Colonic mucosa (tissue), 4 donors: Measurements from ENCODE around the gene MACROD1. TPM values are rescaled to one million over a fixed set of nuclear protein-coding genes. Genes with fewer than 3 reads are reported as not detected.

Experiments
- DNase-seq: peaks from one replicate; pipeline ENCODE4 v3.0.0-alpha.2; 2020
- H3K27ac ChIP-seq: fragments of 200-600 bp; one replicate; pipeline ENCODE4 v1.8.0; 2021
- H3K27me3 ChIP-seq: fragments of 200-600 bp; one replicate; pipeline ENCODE4 v1.8.0; 2021
- H3K36me3 ChIP-seq: fragments of 200-600 bp; one replicate; pipeline ENCODE4 v1.8.0; 2021
- H3K4me1 ChIP-seq: fragments of 200-600 bp; one replicate; pipeline ENCODE4 v1.8.0; 2021; ENCODE audit warnings: mild to moderate bottlenecking
- H3K4me3 ChIP-seq: fragments of 200-600 bp; one replicate; pipeline ENCODE4 v1.8.0; 2021
- H3K9ac ChIP-seq, 2 donors: one replicate each; pipeline ENCODE4 v1.7.0; 2013; ENCODE audit warnings: control low read depth in 2 of 2, low read depth in 2 of 2, low read length in 2 of 2
- H3K9me3 ChIP-seq: fragments of 200-600 bp; one replicate; pipeline ENCODE4 v1.8.0; 2021
- intact Hi-C: fragments of 100-400 bp; cut with DNase I; formaldehyde crosslinking; loops from one replicate; pipeline ENCODE4 v1.14.1; 2022
- total RNA-seq, 2 donors: library from RNA; stranded (reverse); fragmentation: NEBNext Ultra II Directional in 1 of 2; extraction: Animal tissue kit (Norgen Biotek cat#: 25700) in 1 of 2; gene quantifications; one replicate each; pipeline ENCODE4 v1.2.1, GENCODE V29; 2021
- TF ChIP-seq, protein P1 (sequence below): fragments of 200-600 bp; IDR thresholded peaks from one replicate; pipeline ENCODE4 v1.8.0; 2022; ENCODE audit warnings: antibody characterized with exemption, mild to moderate bottlenecking
- donor health status: healthy.
- donor health status: DM: no; HTN: no; CAD: no.
- donor health status: DM: no; HTN: no; CAD: no.

The MACROD1 gene
- total RNA-seq, 2 donors from 2014 or later, result 18.6 to 22.9 TPM

DNA sequence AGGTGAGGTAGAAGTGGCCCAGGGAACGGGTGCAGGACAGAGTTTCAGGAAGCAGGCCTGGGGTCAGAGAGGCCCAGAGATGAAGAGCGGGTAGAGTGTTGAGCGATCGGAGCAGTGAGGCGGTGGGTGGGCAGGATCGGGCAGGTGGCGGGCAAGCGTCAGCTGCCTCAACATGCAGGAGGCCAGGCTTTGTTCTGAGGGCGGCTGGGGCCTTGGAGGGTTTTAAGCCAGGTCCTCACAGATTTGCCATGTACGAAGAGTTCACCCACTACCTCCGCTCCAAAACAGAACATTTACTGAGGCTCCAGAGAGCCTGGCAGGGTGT, 100.8 kb downstream of the MACROD1 start:
- Histone ChIP-seq H3K9ac (no peak overlapping the region), H3K4me3 (no peak overlapping the region), H3K27me3 (peaks cover 6% of the 10 kb centered on the region), H3K9me3 (no peaks in the 10 kb centered on the region), H3K27ac (no peak overlapping the region), H3K4me1 (no peaks in the 10 kb centered on the region), H3K36me3 (no peaks in the 10 kb centered on the region)
- TF ChIP-seq, protein P1, sequence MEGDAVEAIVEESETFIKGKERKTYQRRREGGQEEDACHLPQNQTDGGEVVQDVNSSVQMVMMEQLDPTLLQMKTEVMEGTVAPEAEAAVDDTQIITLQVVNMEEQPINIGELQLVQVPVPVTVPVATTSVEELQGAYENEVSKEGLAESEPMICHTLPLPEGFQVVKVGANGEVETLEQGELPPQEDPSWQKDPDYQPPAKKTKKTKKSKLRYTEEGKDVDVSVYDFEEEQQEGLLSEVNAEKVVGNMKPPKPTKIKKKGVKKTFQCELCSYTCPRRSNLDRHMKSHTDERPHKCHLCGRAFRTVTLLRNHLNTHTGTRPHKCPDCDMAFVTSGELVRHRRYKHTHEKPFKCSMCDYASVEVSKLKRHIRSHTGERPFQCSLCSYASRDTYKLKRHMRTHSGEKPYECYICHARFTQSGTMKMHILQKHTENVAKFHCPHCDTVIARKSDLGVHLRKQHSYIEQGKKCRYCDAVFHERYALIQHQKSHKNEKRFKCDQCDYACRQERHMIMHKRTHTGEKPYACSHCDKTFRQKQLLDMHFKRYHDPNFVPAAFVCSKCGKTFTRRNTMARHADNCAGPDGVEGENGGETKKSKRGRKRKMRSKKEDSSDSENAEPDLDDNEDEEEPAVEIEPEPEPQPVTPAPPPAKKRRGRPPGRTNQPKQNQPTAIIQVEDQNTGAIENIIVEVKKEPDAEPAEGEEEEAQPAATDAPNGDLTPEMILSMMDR, result no peak
- intact Hi-C loops, result no loop called here
- no peak for DNase-seq

DNA sequence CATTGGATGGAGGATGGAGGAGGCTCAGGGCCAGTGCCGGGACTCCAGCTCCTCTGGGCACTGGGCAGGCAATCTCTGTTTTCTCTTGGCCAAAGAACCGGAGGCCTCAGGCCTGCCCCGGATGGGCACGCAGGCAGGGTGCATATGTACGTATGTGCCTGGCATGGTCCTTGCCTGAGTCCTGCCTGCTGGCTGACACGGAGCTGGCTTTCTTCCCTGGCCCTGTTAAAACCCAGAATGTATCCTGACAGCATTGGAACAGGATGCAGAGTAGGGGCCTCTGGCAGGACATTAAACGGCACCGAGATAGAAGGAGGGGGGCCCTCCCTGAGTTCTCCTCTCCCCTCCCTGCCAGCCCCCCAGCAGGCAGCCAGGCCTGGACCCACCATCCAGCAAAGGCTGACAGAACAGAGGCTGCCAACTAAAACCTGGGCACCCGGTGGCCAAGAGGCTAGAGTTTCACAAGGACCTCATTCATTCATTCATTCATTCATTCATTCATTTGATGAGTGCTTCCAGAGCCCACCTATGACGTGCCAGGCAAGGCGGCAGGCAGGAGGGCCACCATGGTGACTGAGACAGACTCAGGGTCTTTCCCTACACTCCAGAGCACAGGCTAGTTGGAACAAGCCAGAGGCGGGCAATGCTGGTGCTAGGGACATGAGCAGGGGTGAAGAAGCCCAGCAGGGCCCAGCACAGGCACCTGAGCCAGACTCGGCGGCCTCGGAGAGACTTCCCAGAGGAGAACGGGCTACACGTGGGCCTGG, 101.4 kb downstream of the MACROD1 start:
- no peaks in the 10 kb centered on the region for H3K36me3 ChIP-seq
- TF ChIP-seq, protein P1, result no peak
- H3K27ac ChIP-seq, result no peak overlapping the region
- H3K4me1 ChIP-seq, result no peaks in the 10 kb centered on the region
- H3K9me3 ChIP-seq, result no peaks in the 10 kb centered on the region
- no peak overlapping the region for H3K9ac ChIP-seq
- no peak for DNase-seq
- H3K27me3 ChIP-seq, result peaks cover 6% of the 10 kb centered on the region
- H3K4me3 ChIP-seq, result no peak overlapping the region
- intact Hi-C loops, result no loop called here

DNA sequence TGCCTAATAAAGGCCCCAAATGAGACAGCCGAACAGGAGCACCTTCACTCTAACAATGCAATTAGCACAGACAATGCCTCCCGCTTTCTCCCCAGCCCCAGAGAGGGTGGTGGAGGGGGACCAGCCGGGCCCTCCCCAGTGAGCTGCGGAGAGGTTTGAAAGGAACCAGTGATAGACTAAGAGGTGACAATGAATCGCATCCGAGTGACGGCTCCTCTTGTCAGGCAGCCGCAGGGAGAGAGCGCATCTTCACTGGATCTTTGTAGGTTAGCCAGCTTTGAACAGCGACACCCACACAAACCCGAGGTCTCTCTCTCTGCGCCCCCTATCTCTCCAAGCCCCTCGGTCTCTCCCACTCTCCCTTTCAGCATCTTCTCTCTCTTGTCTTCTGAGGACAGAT, 102.1 kb downstream of the MACROD1 start:
- DNase-seq, result no peak
- no peaks in the 10 kb centered on the region for H3K4me1 ChIP-seq
- TF ChIP-seq, protein P1, result no peak
- no peak overlapping the region for H3K4me3 ChIP-seq
- no peaks in the 10 kb centered on the region for H3K9me3 ChIP-seq
- H3K27ac ChIP-seq, result no peak overlapping the region
- intact Hi-C loops, result no loop called here
- H3K36me3 ChIP-seq, result no peaks in the 10 kb centered on the region
- H3K27me3 ChIP-seq, result peaks cover 6% of the 10 kb centered on the region
- no peak overlapping the region for H3K9ac ChIP-seq

DNA sequence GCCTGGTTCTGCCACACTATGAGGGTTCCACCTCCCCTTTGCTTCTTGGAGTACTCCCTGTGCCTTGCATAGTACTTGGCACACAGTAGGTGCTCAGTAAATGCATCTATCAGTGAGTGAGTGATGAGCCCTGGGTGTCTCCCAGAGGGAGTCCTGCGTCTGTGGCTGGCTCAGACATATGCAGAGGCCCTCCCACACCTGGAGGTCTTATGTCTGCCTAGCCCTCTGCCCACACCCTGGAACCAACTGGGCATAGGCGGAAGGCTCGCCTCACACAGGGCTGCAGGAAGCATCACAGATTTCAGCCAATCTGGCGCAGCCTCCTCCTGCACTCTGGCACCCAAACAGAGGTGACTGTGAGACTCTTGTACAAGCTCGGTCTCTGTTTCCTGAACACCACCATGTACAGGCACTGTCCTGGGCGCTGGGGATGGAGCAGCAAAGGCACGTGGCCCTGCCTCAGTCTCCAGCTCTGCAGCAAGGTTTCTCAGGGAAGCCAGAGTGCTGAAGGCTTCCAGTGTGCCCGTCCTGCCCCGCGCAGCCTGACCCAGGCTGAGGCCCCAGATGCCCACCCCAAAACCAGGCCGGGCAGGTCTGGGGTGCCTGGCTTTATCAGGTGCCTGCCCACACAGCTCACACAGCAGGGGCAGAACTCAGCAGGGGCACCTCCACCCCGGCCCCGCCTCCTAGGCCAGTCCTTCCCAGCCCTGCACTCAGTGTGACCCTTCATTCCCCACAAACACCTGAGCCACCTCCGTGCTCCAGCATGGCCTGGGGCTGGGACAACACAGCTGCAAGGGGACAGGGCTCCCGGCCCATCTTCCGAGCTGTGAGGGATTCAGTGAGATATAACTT, 103.5 kb downstream of the MACROD1 start:
- Histone ChIP-seq H3K36me3 (no peaks in the 10 kb centered on the region), H3K9ac (no peak overlapping the region), H3K27ac (no peak overlapping the region), H3K4me3 (no peak overlapping the region), H3K27me3 (peaks cover 6% of the 10 kb centered on the region), H3K4me1 (no peaks in the 10 kb centered on the region), H3K9me3 (no peaks in the 10 kb centered on the region)
- no peak for DNase-seq
- intact Hi-C loops, result no loop called here
- TF ChIP-seq, protein P1, result no peak

DNA sequence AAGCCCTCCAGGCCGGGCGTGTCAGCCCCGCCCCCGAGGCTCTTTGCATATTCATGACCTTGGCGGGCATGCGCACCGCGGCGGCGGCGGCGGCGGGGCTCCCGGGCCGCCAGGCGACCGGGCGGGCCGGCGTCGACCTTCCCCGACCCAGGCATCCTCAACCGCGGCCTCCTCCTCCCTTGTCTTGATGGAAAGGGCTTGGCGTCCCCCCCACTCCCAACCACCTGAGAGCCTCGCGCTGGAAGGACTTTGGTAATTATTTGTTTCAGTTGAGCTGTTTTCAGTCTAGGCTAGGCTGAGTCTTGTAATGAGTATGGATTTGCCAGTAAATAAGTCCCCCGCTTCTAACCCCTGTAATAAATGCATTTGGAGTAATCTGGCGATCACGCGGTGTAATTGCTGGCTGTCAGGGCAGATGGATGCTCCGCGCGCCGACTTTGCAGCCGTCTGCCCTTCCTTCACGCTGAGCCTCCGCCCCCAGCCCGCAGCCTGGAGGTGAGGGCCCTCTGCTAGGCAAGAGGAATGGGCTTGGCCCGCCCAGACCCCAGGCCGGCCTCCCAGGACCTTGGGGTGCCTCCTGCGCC, 105.0 kb downstream of the MACROD1 start:
- Histone ChIP-seq H3K27me3 (peaks cover 6% of the 10 kb centered on the region), H3K4me3 (peak overlapping the region; percentile 0), H3K9ac (no peak overlapping the region), H3K27ac (no peak overlapping the region), H3K4me1 (no peaks in the 10 kb centered on the region), H3K36me3 (no peaks in the 10 kb centered on the region), H3K9me3 (no peaks in the 10 kb centered on the region)
- intact Hi-C loops, result no loop called here
- TF ChIP-seq, protein P1, result no peak
- peak; percentile 38 for DNase-seq
